Activated CD4-positive, alpha-beta T cell treated with anti-CD3 and anti-CD28 coated beads, Interleukin-2, amount 50 U/mL, for 24 hours (primary cell): ENCODE results near the gene VAMP3.

Experiments
- DNase-seq, 2 donors: peaks; one replicate each; pipeline ENCODE4 v3.0.0-alpha.2; 2020; ENCODE audit warnings: low read depth in 1 of 2, low spot score in 1 of 2

The VAMP3 gene

GRCh38 chr1:7810395-7810794 is 39.3 kb downstream of the VAMP3 start:
- no peak for DNase-seq

- no peak for DNase-seq
These were observed 40.4 kb downstream of the VAMP3 start for GRCh38 chr1:7811476-7811875.

- DNase-seq: no peak
These were observed 42.7 kb downstream of the VAMP3 start for GRCh38 chr1:7813677-7814373.

- DNase-seq: no peak
These were observed 50.2 kb downstream of the VAMP3 start for GRCh38 chr1:7821282-7821681.

GRCh38 chr1:7824701-7825100 is 53.6 kb downstream of the VAMP3 start:
- no peak for DNase-seq

GRCh38 chr1:7826363-7826762 is 55.3 kb downstream of the VAMP3 start:
- DNase-seq: no peak

- DNase-seq: peak in 1 of 2 donors; percentile 12
These were observed 56.2 kb downstream of the VAMP3 start for GRCh38 chr1:7827126-7827955.
